SJSA1 (cell line): ENCODE data around the gene ANKRD23. TPM values are rescaled to one million over a fixed set of nuclear protein-coding genes. Genes with fewer than 3 reads are reported as not detected.
A peak's percentile ranks its signal among the peaks of the same experiment; 100 is the strongest.

Experiments
- DNase-seq, 2 experiments: peaks; one replicate each; pipeline ENCODE4 v3.0.0-alpha.2; 2015 to 2020; ENCODE audit warnings: low spot score in 2 of 2, low read depth in 1 of 2
- H3K27ac ChIP-seq: fragments of 250-450 bp; sonication (Bioruptor Pico); 2 replicates; pipeline ENCODE4 v1.5.1; 2020; ENCODE audit warnings: mild to moderate bottlenecking, moderate library complexity
- H3K27me3 ChIP-seq: fragments of 250-450 bp; sonication (Bioruptor Pico); replicated peaks from 2 replicates; pipeline ENCODE4 v1.5.1; 2020; ENCODE audit warnings: mild to moderate bottlenecking, moderate library complexity
- H3K36me3 ChIP-seq: fragments of 250-450 bp; sonication (Bioruptor Pico); 2 replicates; pipeline ENCODE4 v1.5.1; 2020; ENCODE audit warnings: mild to moderate bottlenecking
- H3K4me1 ChIP-seq: fragments of 250-450 bp; sonication (Bioruptor Pico); replicated peaks from 2 replicates; pipeline ENCODE4 v1.6.1; 2021; ENCODE audit warnings: mild to moderate bottlenecking
- H3K4me3 ChIP-seq: fragments of 250-450 bp; sonication (Bioruptor Pico); 2 replicates; pipeline ENCODE4 v1.5.1; 2020; ENCODE audit warnings: mild to moderate bottlenecking
- H3K9me3 ChIP-seq: fragments of 250-450 bp; sonication (Bioruptor Pico); replicated peaks from 2 replicates; pipeline ENCODE4 v1.5.1; 2020; ENCODE audit warnings: mild to moderate bottlenecking
- total RNA-seq: library from RNA; depleted of rRNA; stranded (reverse); fragments of >200 nt; shearing (Covaris generic); gene quantifications from 2 replicates; pipeline ENCODE4 v1.2.3, GENCODE V29; 2014

Gene ANKRD23
- total RNA-seq, 1 experiment from 2014 or later: 2.5 TPM

DNA sequence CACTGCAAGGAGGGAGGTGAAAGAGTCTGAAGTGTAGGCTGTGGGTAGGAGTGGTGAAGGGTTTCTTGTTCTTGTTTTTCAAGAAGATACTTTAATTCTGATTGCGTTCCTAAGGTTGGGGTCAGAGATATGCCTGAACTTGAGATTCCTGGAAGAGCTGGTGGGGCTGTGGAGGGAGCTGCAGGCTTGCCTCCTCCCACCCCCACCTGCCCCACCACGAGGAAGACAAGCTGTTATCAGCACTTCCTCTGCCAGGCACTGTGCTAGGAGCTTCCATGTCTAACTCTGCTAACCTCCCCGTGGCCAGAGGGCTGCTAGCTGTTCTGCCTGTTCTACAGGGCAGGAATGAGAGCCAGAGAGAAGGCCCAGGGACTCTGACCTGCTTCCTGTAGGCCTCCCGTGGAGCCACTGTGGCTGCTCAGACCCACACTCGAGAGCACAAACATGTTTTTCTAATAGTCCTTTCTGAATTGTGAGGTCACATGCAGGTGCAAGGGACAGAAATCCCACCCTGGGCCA lies 13.7 kb downstream of the ANKRD23 start:
- Histone ChIP-seq H3K27me3 (no peaks in the 10 kb centered on the region), H3K9me3 (no peaks in the 10 kb centered on the region), H3K27ac (no peak overlapping the region), H3K4me1 (peaks cover 18% of the 10 kb centered on the region), H3K4me3 (no peak overlapping the region), H3K36me3 (peaks cover 50% of the 10 kb centered on the region)
- DNase-seq: no peak

DNA sequence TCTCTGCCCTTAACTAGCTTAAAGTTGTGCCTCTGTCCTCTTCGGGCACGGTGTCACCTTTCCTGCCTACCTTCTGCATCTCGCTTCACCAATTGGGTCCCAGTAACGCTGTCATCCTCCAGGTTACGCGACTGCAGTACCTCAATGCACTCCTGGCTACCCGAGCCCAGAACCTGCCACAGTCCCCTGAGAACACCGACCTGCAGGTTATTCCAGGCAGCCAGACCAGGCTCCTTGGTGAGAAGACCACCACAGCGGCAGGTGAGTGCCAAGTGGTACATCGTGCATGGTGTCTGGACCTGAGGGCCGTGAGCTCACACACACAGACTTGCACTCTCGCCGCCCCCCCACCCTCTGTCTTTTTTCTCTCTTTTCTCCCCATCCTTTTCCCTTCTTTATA lies 14.9 kb downstream of the ANKRD23 start:
- no peak overlapping the region for H3K4me3 ChIP-seq
- no peak overlapping the region for H3K27ac ChIP-seq
- no peak for DNase-seq
- no peaks in the 10 kb centered on the region for H3K9me3 ChIP-seq
- peaks cover 18% of the 10 kb centered on the region for H3K4me1 ChIP-seq
- H3K36me3 ChIP-seq: peaks cover 48% of the 10 kb centered on the region
- no peaks in the 10 kb centered on the region for H3K27me3 ChIP-seq

DNA sequence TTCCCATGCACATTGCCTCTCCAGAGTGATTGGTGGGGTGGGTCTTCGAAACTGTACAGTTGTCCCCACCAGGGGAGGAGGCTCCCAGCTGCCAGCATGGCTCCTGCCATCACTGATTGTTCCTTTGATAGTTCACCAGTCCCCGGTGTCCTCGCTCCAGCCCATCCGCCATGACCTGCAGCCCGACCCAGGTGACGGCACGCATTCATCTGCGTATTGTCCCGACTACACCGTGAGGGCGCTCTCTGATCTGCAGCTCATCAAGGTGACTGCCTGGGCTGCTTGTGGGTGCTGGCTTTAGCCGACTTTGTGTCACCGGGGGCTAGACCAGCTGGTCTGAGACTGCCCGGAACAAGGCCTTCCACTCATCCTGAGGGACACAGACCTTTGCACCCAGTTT lies 15.4 kb downstream of the ANKRD23 start:
- Histone ChIP-seq H3K9me3 (no peaks in the 10 kb centered on the region), H3K27ac (no peak overlapping the region), H3K36me3 (peaks cover 48% of the 10 kb centered on the region), H3K4me1 (peaks cover 18% of the 10 kb centered on the region), H3K27me3 (no peaks in the 10 kb centered on the region), H3K4me3 (no peak overlapping the region)
- no peak for DNase-seq

- Histone ChIP-seq H3K36me3 (peaks cover 35% of the 10 kb centered on the region), H3K27ac (no peak overlapping the region), H3K27me3 (no peaks in the 10 kb centered on the region), H3K4me3 (no peak overlapping the region), H3K4me1 (0 out of 2 replicates have a peak, but pooled peaks cover 8% of the 10 kb centered on the region), H3K9me3 (no peaks in the 10 kb centered on the region)
- DNase-seq: no peak
Observed at GRCh38 chr2:96826546-96827278, 17.1 kb downstream of the ANKRD23 start.

DNA sequence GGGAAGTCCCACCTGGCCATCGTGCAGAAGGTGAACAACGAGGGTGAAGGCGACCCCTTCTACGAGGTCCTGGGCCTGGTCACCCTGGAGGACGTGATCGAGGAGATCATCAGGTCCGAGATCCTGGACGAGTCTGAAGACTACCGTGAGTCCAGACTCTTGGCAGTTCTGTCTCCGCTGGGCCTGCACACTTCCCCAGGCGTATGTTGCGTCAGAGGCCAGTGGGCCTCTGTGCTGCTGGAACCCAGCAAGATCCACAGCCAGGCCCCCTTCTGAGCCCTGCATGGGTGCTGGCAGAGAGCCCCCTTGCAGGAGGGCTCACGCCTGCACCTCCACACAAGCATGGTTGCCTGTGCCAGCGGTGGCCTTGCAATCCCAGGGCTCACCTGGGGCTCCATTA lies 18.8 kb downstream of the ANKRD23 start:
- Histone ChIP-seq H3K4me1 (0 out of 2 replicates have a peak, but pooled peaks cover 8% of the 10 kb centered on the region), H3K4me3 (no peak overlapping the region), H3K9me3 (no peaks in the 10 kb centered on the region), H3K36me3 (peaks cover 22% of the 10 kb centered on the region), H3K27me3 (no peaks in the 10 kb centered on the region), H3K27ac (no peak overlapping the region)
- no peak for DNase-seq

DNA sequence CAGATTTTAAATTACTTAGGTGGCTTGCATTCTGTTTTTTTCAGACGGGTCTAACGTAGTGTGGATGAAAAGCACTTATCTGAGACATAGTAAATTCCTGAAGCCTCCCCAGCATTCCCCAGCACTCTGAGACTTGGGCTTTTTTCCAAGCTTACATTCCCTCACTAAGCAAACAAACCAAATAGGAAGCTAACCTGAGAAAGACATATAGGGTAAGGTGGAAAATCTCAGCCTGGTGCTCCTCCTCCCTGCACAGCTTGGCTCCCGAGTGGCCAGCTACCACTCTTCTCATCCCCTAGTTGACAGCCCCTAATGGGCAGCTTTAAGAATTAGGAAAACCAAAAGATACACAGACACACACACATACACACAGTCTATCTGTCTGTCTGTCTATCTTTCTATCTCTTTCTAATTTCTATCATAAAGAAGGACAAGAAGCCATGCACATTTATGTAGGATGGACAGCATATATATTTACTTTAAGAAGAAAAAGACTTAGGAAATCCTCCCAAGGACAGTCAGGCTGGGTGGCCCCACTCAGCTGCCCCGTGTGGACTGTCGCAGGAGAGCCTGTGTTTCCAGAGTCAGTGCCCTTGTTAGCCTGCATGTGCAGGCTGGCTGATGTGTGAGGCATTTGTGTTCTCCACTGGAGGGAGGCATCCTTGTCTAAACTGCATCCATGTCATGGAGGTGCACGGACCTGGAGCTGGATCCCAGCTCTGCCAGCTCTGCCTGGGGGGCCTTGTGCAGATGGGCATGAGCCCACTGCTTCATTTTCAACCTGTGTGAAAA lies 19.5 kb downstream of the ANKRD23 start:
- DNase-seq: peak in 1 of 2 experiments; percentile 44

GRCh38 chr2:96823198-96823597 lies 20.6 kb downstream of the ANKRD23 start:
- H3K9me3 ChIP-seq: no peaks in the 10 kb centered on the region
- no peak overlapping the region for H3K4me3 ChIP-seq
- peaks cover 21% of the 10 kb centered on the region for H3K36me3 ChIP-seq
- no peak for DNase-seq
- no peaks in the 10 kb centered on the region for H3K27me3 ChIP-seq
- no peak overlapping the region for H3K27ac ChIP-seq
- H3K4me1 ChIP-seq: 0 out of 2 replicates have a peak, but pooled peaks cover 8% of the 10 kb centered on the region

More for the DNA sequence above, 19.5 kb downstream of the ANKRD23 start:
- Histone ChIP-seq H3K27me3 (no peaks in the 10 kb centered on the region), H3K36me3 (peaks cover 21% of the 10 kb centered on the region), H3K4me1 (0 out of 2 replicates have a peak, but pooled peaks cover 8% of the 10 kb centered on the region), H3K4me3 (no peak overlapping the region), H3K9me3 (no peaks in the 10 kb centered on the region), H3K27ac (no peak overlapping the region)

- Histone ChIP-seq H3K4me1 (peaks cover 9% of the 10 kb centered on the region), H3K9me3 (no peaks in the 10 kb centered on the region), H3K4me3 (no peak overlapping the region), H3K27me3 (no peaks in the 10 kb centered on the region), H3K27ac (no peak overlapping the region), H3K36me3 (peaks cover 17% of the 10 kb centered on the region)
- DNase-seq: no peak
Observed at GRCh38 chr2:96822786-96823185, 21.0 kb downstream of the ANKRD23 start.

DNA sequence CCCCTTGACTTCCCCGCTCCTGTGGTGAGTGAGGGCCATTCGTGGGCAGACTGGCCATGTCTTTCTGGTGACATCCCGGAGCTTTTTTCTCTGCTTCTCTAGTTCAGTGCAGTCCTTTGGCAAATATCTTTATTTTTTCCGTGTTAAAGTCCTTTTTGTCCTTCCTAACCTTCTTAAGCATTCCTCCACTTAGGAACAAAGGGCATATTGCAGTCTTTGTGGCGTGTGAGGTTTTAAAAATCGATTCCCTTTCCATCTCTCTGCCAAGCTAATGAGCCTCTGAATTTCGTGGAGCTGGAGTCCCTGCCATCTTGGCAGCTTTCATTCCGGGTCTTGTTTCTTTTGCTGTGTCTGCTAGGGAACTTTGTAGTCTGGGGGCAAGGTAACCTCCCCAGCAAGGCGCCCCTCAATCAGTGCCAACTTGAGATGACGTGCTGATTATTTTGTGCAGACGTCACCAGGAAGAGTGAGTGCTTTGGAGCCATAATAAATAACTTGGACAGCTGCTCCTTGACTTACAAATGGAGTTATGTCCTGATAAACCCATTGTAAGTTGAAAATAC lies 22.6 kb downstream of the ANKRD23 start:
- Histone ChIP-seq H3K4me1 (peaks cover 22% of the 10 kb centered on the region), H3K4me3 (no peak overlapping the region), H3K27ac (no peak overlapping the region), H3K27me3 (no peaks in the 10 kb centered on the region), H3K36me3 (peaks cover 22% of the 10 kb centered on the region), H3K9me3 (0 out of 2 replicates have a peak, but pooled peaks cover 3% of the 10 kb centered on the region)
- no peak for DNase-seq

GRCh38 chr2:96819876-96820511 lies 23.8 kb downstream of the ANKRD23 start:
- Histone ChIP-seq H3K27me3 (no peaks in the 10 kb centered on the region), H3K27ac (no peak overlapping the region), H3K9me3 (0 out of 2 replicates have a peak, but pooled peaks cover 3% of the 10 kb centered on the region), H3K4me1 (peaks cover 29% of the 10 kb centered on the region), H3K4me3 (no peak overlapping the region), H3K36me3 (peaks cover 21% of the 10 kb centered on the region)
- no peak for DNase-seq

DNA sequence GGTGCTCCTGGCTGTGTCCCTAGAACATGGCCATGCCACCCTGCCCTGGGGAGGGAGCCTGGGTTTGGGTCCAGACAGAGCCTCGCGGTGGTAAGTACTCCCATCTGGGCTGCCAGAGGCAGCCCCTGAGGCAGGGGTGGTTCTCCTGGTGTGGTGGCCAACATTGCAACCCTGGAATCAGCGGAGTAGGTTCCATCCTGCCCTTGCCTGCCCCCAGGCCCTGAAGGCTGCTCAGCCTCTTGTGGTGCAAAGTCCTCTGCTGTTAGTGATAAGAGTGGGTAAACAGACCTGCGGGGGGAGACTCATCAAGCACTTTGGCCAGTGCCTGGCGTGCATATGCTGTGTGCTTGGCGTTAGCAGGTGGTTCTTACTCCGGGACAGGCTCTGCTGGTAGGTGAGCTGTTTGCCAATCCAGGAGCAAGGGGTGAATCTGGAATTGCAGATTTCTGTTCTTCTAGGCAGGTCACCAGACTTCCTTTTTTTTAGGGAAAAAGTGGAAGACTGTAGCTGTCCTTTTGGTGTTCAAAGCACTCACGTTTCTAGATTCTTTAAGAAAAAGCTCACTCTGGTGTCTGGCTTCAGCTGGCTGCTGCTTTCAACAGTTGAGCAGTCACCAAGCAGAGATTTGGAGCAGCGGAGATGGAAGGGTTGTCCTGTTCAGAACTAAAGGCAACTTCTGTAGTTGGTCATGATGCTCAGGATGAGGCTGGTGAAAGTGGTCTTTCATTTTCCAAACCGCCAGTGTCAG lies 24.5 kb downstream of the ANKRD23 start:
- no peaks in the 10 kb centered on the region for H3K27me3 ChIP-seq
- H3K4me1 ChIP-seq: peaks cover 29% of the 10 kb centered on the region
- peaks cover 20% of the 10 kb centered on the region for H3K36me3 ChIP-seq
- 0 out of 2 replicates have a peak, but pooled peaks cover 3% of the 10 kb centered on the region for H3K9me3 ChIP-seq
- no peak overlapping the region for H3K27ac ChIP-seq
- H3K4me3 ChIP-seq: no peak overlapping the region
- no peak for DNase-seq

DNA sequence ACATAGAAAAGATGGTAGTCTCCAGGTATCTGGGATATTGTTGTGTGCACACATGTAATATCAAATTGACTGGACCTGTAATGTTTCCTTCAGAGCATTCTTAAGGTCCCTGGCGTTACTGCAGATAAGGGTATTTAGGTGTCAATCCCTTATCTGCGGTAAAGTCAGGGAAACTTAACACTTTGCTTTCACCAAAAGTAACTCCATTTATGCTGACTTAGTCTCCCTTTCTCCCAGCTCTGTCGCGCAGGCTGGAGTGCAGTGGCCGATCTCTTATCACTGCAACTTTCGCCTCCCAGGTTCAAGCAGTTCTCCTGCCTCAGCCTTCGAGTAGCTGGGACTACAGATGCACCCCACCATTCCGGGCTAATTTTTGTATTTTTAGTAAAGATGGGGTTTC lies 25.9 kb downstream of the ANKRD23 start:
- H3K27ac ChIP-seq: no peak overlapping the region
- peaks cover 20% of the 10 kb centered on the region for H3K36me3 ChIP-seq
- H3K4me3 ChIP-seq: no peak overlapping the region
- DNase-seq: no peak
- H3K9me3 ChIP-seq: 0 out of 2 replicates have a peak, but pooled peaks cover 3% of the 10 kb centered on the region
- H3K4me1 ChIP-seq: peaks cover 21% of the 10 kb centered on the region
- no peaks in the 10 kb centered on the region for H3K27me3 ChIP-seq
